Osteocyte (in vitro differentiated cells): ENCODE measurements around the gene VWA7. TPM values are rescaled to one million over a fixed set of nuclear protein-coding genes. Genes with fewer than 3 reads are reported as not detected.
"Not testable (repeated sequence)": the region's sequence is repeated elsewhere in the genome, so short reads cannot be mapped to it uniquely, and the experiment has no call there.

Experiments
- DNase-seq: peaks from one replicate; pipeline ENCODE4 v3.0.0; 2021; ENCODE audit warnings: mixed read lengths; ENCODE audit not compliant: unreplicated experiment; ENCODE audit errors: extremely low spot score
- H3K27ac Mint-ChIP-seq: one replicate; pipeline ENCODE4 v1.8.0; 2021; ENCODE audit warnings: mild to moderate bottlenecking, mixed read lengths; ENCODE audit not compliant: unreplicated experiment
- H3K27me3 Mint-ChIP-seq: one replicate; pipeline ENCODE4 v1.8.0; 2021; ENCODE audit warnings: mixed read lengths; ENCODE audit not compliant: unreplicated experiment
- H3K36me3 Mint-ChIP-seq: one replicate; pipeline ENCODE4 v1.8.0; 2021; ENCODE audit warnings: mixed read lengths; ENCODE audit not compliant: unreplicated experiment
- H3K4me1 Mint-ChIP-seq: one replicate; pipeline ENCODE4 v1.8.0; 2021; ENCODE audit warnings: mixed read lengths; ENCODE audit not compliant: unreplicated experiment
- H3K4me3 Mint-ChIP-seq: one replicate; pipeline ENCODE4 v1.8.0; 2021; ENCODE audit warnings: mild to moderate bottlenecking, moderate library complexity, mixed read lengths; ENCODE audit not compliant: unreplicated experiment
- H3K9me3 Mint-ChIP-seq: one replicate; pipeline ENCODE4 v1.8.0; 2021; ENCODE audit warnings: mixed read lengths; ENCODE audit not compliant: unreplicated experiment
- total RNA-seq: library from RNA; stranded (reverse); gene quantifications from 2 replicates; pipeline ENCODE4 v1.2.1, GENCODE V29; 2021
- TF ChIP-seq, protein P1 (sequence below): fragments of 200-600 bp; sonication (generic); IDR thresholded peaks from 2 replicates; pipeline ENCODE4 v1.5.0; 2021; ENCODE audit warnings: antibody characterized with exemption, mild to moderate bottlenecking, moderate library complexity

VWA7 gene
- total RNA-seq, 1 donor from 2014 or later = 0.94 TPM

DNA sequence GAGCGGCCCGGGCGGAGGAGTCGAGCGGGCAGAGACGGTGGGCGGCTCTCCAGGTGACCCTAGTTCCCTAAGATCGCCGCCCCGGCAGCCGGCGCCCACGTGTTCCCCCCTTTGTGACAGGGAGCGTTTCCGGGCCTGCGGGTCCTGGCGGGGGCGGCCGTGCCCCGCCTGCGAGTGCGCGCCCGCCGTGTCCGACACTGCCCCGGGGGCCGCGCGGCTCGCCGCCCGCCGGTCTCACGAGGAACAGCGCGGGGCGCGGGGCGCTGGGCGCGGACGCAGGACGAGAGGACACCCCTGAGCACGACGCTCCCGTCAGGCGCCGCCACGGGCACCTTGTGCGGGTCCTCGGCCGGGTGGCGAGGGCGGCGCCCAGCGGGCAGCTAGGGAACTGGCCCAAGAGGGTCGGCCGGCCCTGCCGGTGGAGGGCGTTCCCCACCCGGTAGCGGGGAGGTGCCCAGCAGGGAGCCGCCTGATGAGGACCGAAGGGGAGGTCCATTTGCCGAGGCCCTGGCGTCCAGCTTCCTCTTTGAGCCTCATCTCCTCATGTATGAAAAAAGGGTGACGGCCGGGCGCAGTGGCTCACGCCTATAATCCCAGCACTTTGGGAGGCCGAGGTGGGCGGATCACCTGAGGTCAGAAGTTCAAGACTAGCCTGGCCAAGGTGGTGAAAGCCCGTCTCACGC, 18.6 kb upstream of the VWA7 start, which contains the start of gene VARS1:
Gene VARS1, minus strand, starts transcription at position 137 of the 683 bp plus-strand sequence. CDS start 535 bp downstream, outside the sequence.
- peak within 1 kb of the TSS; percentile 99 for H3K4me3 Mint-ChIP-seq

DNA sequence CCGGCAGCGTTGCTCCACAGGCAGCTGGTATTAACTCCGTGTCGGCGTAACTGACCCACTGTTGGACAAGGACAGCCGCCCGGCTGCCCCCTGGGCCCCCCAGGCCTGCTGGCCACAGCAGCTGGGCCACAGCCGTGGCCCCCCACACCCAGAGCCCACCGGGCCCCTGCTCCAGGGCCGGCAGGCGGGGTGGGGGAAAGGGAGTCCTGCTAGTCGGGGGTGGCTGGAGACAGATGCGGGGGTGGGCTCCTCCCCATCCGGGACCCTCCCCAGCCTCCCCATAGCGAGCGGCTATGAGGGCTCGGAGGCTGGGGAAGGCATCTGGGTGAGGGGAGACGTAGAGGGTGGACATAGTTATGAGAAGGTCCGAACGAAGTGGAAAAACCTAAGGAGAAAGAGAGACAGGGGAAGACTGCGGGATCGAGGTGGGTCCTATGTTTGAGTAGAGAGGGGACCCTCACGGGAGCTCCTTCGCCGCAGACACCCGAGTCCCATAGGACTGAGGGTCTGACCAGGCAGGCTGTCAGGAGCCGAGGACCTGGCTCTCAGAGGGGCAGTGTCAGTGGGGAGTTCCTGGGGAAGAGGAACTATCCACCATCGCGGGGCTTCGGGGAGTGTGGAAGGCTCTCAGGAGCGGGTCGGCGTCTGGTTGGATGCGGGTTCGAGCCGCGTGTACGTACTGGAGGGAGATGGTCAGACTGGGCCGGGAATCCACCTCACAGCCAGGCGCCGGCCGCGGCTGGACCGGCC, 17.9 kb upstream of the VWA7 start:
- peaks cover 9% of the 10 kb centered on the region for H3K36me3 Mint-ChIP-seq
- H3K27me3 Mint-ChIP-seq = no peaks in the 10 kb centered on the region
- peaks cover 17% of the 10 kb centered on the region for H3K4me1 Mint-ChIP-seq
- peak overlapping the region; percentile 99 for H3K27ac Mint-ChIP-seq
- H3K9me3 Mint-ChIP-seq = no peaks in the 10 kb centered on the region
- no peak for DNase-seq
- H3K4me3 Mint-ChIP-seq = peak overlapping the region; percentile 99
- TF ChIP-seq, protein P1, sequence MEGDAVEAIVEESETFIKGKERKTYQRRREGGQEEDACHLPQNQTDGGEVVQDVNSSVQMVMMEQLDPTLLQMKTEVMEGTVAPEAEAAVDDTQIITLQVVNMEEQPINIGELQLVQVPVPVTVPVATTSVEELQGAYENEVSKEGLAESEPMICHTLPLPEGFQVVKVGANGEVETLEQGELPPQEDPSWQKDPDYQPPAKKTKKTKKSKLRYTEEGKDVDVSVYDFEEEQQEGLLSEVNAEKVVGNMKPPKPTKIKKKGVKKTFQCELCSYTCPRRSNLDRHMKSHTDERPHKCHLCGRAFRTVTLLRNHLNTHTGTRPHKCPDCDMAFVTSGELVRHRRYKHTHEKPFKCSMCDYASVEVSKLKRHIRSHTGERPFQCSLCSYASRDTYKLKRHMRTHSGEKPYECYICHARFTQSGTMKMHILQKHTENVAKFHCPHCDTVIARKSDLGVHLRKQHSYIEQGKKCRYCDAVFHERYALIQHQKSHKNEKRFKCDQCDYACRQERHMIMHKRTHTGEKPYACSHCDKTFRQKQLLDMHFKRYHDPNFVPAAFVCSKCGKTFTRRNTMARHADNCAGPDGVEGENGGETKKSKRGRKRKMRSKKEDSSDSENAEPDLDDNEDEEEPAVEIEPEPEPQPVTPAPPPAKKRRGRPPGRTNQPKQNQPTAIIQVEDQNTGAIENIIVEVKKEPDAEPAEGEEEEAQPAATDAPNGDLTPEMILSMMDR = no peak

More for the DNA sequence above, 18.6 kb upstream of the VWA7 start, which contains the start of gene VARS1:
- peak within 1 kb of the TSS; percentile 99 for H3K27ac Mint-ChIP-seq
- peak; percentile 96 for DNase-seq
- peaks cover 17% of the 10 kb centered on the region for H3K4me1 Mint-ChIP-seq
- H3K36me3 Mint-ChIP-seq = peaks cover 6% of the 10 kb centered on the region
- H3K9me3 Mint-ChIP-seq = no peaks in the 10 kb centered on the region
- H3K27me3 Mint-ChIP-seq = no peaks in the 10 kb centered on the region
- TF ChIP-seq, protein P1 = peak; percentile 88

DNA sequence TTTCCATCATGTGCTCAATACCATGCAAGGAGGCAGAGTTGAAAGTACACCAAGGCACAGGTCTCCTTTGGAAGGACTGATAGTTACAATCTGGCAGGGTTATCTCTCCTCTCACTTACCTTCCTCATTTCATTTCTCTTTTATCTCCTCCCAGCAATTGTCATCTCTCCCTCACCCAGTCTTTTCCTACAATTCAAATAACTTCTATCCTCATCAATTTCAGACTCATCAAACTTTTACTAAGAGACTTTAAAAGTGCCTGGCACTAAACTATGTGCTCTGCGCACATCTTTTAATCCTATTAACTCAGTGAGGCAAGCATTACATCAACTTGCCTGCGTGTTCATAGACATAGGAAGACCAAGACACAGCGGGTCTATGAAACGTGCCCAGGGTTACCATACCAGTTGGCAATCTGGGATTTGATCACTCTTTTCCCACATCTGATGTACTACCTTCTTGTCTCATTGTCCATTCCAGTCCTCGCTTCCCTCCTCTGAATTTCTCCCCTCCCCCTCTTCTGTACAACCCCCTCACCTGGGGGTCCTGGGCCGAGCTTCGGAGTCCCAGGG, 17.3 kb upstream of the VWA7 start:
- DNase-seq = no peak
- Mint-ChIP-seq H3K9me3 (no peaks in the 10 kb centered on the region), H3K4me1 (peaks cover 17% of the 10 kb centered on the region), H3K4me3 (peak overlapping the region; percentile 99), H3K27ac (peak overlapping the region; percentile 99), H3K36me3 (peaks cover 11% of the 10 kb centered on the region), H3K27me3 (no peaks in the 10 kb centered on the region)
- TF ChIP-seq, protein P1 = no peak

DNA sequence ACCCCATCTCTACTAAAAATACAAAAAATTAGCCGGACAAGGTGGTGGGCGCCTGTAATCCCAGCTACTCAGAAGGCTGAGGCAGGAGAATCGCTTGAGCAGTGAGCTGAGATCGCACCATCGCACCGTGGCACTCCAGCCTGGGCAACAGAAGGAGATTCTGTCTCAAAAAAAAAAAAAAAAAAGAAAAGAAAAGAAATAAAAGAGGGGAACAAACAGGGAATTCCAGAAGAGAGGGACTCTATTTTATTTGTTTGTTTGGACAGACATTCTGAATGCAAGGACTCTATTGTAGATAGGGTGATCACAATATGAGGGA, 16.8 kb upstream of the VWA7 start:
- not testable (repeated sequence) for H3K27me3 Mint-ChIP-seq, DNase-seq, H3K9me3 Mint-ChIP-seq
- Mint-ChIP-seq H3K4me3 (peak overlapping the region; percentile 99), H3K36me3 (peaks cover 11% of the 10 kb centered on the region), H3K4me1 (peaks cover 17% of the 10 kb centered on the region), H3K27ac (peak overlapping the region; percentile 99)

DNA sequence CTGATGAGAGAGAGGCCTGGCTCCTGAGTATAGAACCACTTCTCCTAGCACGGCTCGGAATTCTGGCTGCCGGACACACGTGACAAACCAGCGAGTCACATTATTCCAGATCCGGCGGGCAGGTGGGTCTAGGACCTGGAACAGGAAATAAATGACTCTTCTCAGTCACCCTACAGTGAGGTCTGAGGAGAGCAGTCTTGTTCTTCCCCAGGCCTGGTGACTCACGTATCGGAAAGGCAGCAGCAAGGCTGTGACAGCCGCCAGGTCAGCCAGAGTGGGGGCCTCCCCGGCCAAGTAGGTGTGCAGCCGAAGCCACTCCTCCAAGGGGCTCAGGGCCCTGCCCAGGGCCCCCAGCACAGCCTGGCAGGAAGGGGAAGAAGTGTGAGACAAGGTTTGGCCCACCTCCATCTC, 15.6 kb upstream of the VWA7 start:
- no peak for DNase-seq
- no peak overlapping the region for H3K4me3 Mint-ChIP-seq
- H3K27me3 Mint-ChIP-seq = no peaks in the 10 kb centered on the region
- H3K36me3 Mint-ChIP-seq = peaks cover 11% of the 10 kb centered on the region
- no peaks in the 10 kb centered on the region for H3K9me3 Mint-ChIP-seq
- peaks cover 17% of the 10 kb centered on the region for H3K4me1 Mint-ChIP-seq
- TF ChIP-seq, protein P1 = no peak
- peak overlapping the region; percentile 45 for H3K27ac Mint-ChIP-seq
